ENCODE data around the gene APC.
A peak's percentile ranks its signal among the peaks of the same experiment; 100 is the strongest.

APC gene

GRCh38 chr5:112706446-112707016 lies 31.2 kb upstream of the APC start:
- in situ Hi-C loops (cut with MboI; ENCODE audit: low sequenced_read_pairs, unreplicated experiment) = no loop called here
- no peak for TF ChIP-seq CTCF (IDR thresholded peaks at IDR 0.05; ENCODE audit: borderline replicate concordance, control extremely low read depth, extremely low read depth, insufficient read depth, missing control alignments)
- no peak for DNase-seq (ENCODE audit: low spot score)

GRCh38 chr5:112707187-112708102 lies 30.2 kb upstream of the APC start:
- peak; percentile 96 for DNase-seq (ENCODE audit: low spot score)
- in situ Hi-C loops (cut with MboI; ENCODE audit: low sequenced_read_pairs, unreplicated experiment) = no loop called here
- TF ChIP-seq CTCF (IDR thresholded peaks at IDR 0.05; ENCODE audit: borderline replicate concordance, control extremely low read depth, extremely low read depth, insufficient read depth, missing control alignments) = no peak

GRCh38 chr5:112708103-112708622 lies 29.5 kb upstream of the APC start:
- in situ Hi-C loops (cut with MboI; ENCODE audit: low sequenced_read_pairs, unreplicated experiment) = no loop called here
- no peak for DNase-seq (ENCODE audit: low spot score)
- no peak for TF ChIP-seq CTCF (IDR thresholded peaks at IDR 0.05; ENCODE audit: borderline replicate concordance, control extremely low read depth, extremely low read depth, insufficient read depth, missing control alignments)

GRCh38 chr5:112709416-112709815 lies 28.3 kb upstream of the APC start:
- no peak for TF ChIP-seq CTCF (IDR thresholded peaks at IDR 0.05; ENCODE audit: borderline replicate concordance, control extremely low read depth, extremely low read depth, insufficient read depth, missing control alignments)
- no peak for DNase-seq (ENCODE audit: low spot score)
- in situ Hi-C loops (cut with MboI; ENCODE audit: low sequenced_read_pairs, unreplicated experiment) = no loop called here

GRCh38 chr5:112710896-112711295 lies 26.8 kb upstream of the APC start:
- no peak for DNase-seq (ENCODE audit: low spot score)
- in situ Hi-C loops (cut with MboI; ENCODE audit: low sequenced_read_pairs, unreplicated experiment) = no loop called here
- no peak for TF ChIP-seq CTCF (IDR thresholded peaks at IDR 0.05; ENCODE audit: borderline replicate concordance, control extremely low read depth, extremely low read depth, insufficient read depth, missing control alignments)

GRCh38 chr5:112711436-112711835 lies 26.2 kb upstream of the APC start:
- in situ Hi-C loops (cut with MboI; ENCODE audit: low sequenced_read_pairs, unreplicated experiment) = no loop called here
- TF ChIP-seq CTCF (IDR thresholded peaks at IDR 0.05; ENCODE audit: borderline replicate concordance, control extremely low read depth, extremely low read depth, insufficient read depth, missing control alignments) = no peak
- DNase-seq (ENCODE audit: low spot score) = no peak

Data from GM13976 (cell line).